AG04449 (cell line): ENCODE measurements around the gene LAMA3.

Source experiments
- CTCF ChIA-PET: fragments of 350-600 bp; formaldehyde crosslinking; extraction: SDS; loops from one replicate; lab custom pipeline; 2021; ENCODE audit warnings: antibody characterized with exemption; lab: Yijun Ruan, JAX
- POLR2A ChIA-PET: fragments of 400-600, 350-600 bp; formaldehyde crosslinking; extraction: SDS; loops from one replicate; lab custom pipeline; 2020; ENCODE audit warnings: antibody characterized with exemption, inconsistent platforms; lab: Yijun Ruan, JAX
- DNase-seq: peaks from one replicate; pipeline ENCODE4 v3.0.0-alpha.2; 2010; ENCODE audit warnings: low read depth, low spot score
- H3K4me3 ChIP-seq: 2 replicates; pipeline ENCODE4 v1.5.1; 2011; ENCODE audit warnings: low read depth, mild to moderate bottlenecking, control low read depth, low read length
- CTCF ChIP-seq: IDR thresholded peaks from one replicate; pipeline ENCODE4 v1.5.1; 2011; ENCODE audit warnings: mild to moderate bottlenecking, moderate library complexity, low read length, control low read depth, inconsistent platforms; ENCODE audit not compliant: insufficient read depth; ENCODE audit errors: missing control alignments

Gene LAMA3

GRCh38 chr18:23664674-23665073 lies 24.6 kb upstream of the LAMA3 start:
- POLR2A ChIA-PET: no interaction called here
- DNase-seq: no peak
- no peak for TF ChIP-seq CTCF
- CTCF ChIA-PET: interaction anchor here (0.6 kb wide), 1 partner anchor 39 kb away, joined by 3 read pairs; no protein-coding TSS in a partner anchor
- H3K4me3 ChIP-seq: no peak overlapping the region

GRCh38 chr18:23667114-23667513 lies 22.1 kb upstream of the LAMA3 start:
- ChIA-PET CTCF (no interaction called here), POLR2A (no interaction called here)
- no peak overlapping the region for H3K4me3 ChIP-seq
- no peak for DNase-seq
- TF ChIP-seq CTCF: no peak

GRCh38 chr18:23668731-23669130 lies 20.5 kb upstream of the LAMA3 start:
- TF ChIP-seq CTCF: no peak
- DNase-seq: no peak
- no peak overlapping the region for H3K4me3 ChIP-seq
- POLR2A ChIA-PET: no interaction called here
- CTCF ChIA-PET: no interaction called here

- ChIA-PET CTCF (no interaction called here), POLR2A (no interaction called here)
- no peak overlapping the region for H3K4me3 ChIP-seq
- DNase-seq: no peak
- TF ChIP-seq CTCF: no peak
Observed at GRCh38 chr18:23669202-23669766, 20.0 kb upstream of the LAMA3 start.

- DNase-seq: no peak
- no peak overlapping the region for H3K4me3 ChIP-seq
- ChIA-PET CTCF (interaction anchor here (0.6 to 0.8 kb wide), 2 partner anchors 30 to 33 kb away, joined by 3 read pairs; no protein-coding TSS in a partner anchor), POLR2A (no interaction called here)
- TF ChIP-seq CTCF: no peak
Observed at GRCh38 chr18:23669804-23670405, 19.3 kb upstream of the LAMA3 start.

- POLR2A ChIA-PET: no interaction called here
- no peak for DNase-seq
- no peak overlapping the region for H3K4me3 ChIP-seq
- CTCF ChIA-PET: interaction anchor here (2.1 kb wide), 1 partner anchor 32 kb away, joined by 6 read pairs; no protein-coding TSS in a partner anchor
- no peak for TF ChIP-seq CTCF
Observed at GRCh38 chr18:23671564-23671963, 17.7 kb upstream of the LAMA3 start.
